ENCODE data around the gene IRF2BP2.

DNA sequence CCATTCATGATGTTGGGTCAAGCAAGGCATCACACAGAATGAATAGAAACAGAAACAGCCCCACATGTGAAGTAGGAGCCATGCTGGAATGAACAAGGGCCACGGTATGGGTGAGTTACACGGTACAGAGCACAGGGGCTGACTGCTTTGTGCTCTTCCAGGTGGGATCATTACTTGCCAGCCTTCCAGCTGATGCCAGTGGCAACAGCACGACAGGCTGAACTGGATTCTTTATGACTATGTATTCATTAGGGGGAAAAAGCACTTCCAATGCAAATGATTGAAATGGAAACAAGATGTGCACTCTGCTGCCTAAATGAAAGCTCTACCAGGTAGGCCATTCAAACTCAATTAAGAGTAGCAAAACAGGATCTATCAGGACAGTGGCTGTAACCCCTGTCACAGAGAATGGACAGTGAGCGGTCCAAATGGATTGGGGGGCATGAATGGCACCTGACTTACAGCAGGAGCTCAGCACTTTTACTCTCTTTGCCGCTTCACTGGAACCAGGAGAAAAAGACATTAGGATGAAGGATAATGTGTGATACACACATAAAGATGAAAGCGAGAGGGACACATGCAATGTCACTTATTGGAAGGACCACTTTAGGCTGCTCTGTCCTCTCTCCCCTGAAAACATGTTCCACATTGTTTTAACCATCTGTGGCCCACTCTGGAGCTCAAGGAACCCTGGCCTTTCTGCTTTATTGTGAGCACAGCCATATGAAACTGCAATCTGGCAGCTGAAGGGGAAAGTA, 23.4 kb upstream of the IRF2BP2 start:
- TF ChIP-seq POLR2AphosphoS5 (IDR thresholded peaks at IDR 0.05; ENCODE audit: low read depth, low read length), result no peak
- no peak for TF ChIP-seq POLR2A (IDR thresholded peaks at IDR 0.05; ENCODE audit: low read depth, low read length)
- TF ChIP-seq TAF1 (IDR thresholded peaks at IDR 0.05; ENCODE audit: borderline replicate concordance, low read depth, low read length), result no peak
